RWPE1 (cell line): ENCODE measurements around the gene ZNF346.
A peak's percentile ranks its signal among the peaks of the same experiment; 100 is the strongest.
"Not testable (repeated sequence)": the region's sequence is repeated elsewhere in the genome, so short reads cannot be mapped to it uniquely, and the experiment has no call there.

Experiments used
- CTCF ChIA-PET: fragments of 350-600 bp; sonication (Branson Sonifier 250); formaldehyde crosslinking; extraction: SDS; loops from one replicate; lab custom pipeline; 2021; lab: Yijun Ruan, JAX
- POLR2A ChIA-PET: fragments of 400-600 bp; formaldehyde crosslinking; extraction: SDS; loops from one replicate; lab custom pipeline; 2020; ENCODE audit warnings: antibody characterized with exemption; ENCODE audit not compliant: low non-redundant PET; lab: Yijun Ruan, JAX
- DNase-seq: peaks from one replicate; pipeline ENCODE4 v3.0.0; 2012; ENCODE audit warnings: low spot score
- H3K27ac ChIP-seq: fragments of 450-650 bp; 2 replicates; pipeline ENCODE4 v1.5.1; 2017
- CTCF ChIP-seq: fragments of 450-650 bp; conservative IDR thresholded peaks from 2 replicates; pipeline ENCODE4 v1.5.1; 2017; ENCODE audit warnings: low read depth, mild to moderate bottlenecking

ZNF346 gene

GRCh38 chr5:176987583-176987982 lies 34.9 kb upstream of the ZNF346 start:
- CTCF ChIA-PET, result no interaction called here
- no peak overlapping the region for H3K27ac ChIP-seq

GRCh38 chr5:176993081-176993480 lies 29.4 kb upstream of the ZNF346 start:
- POLR2A ChIA-PET, result interaction anchor here (0.7 kb wide), 1 partner anchor 25 kb away, joined by 4 read pairs; no protein-coding TSS in a partner anchor
- H3K27ac ChIP-seq, DNase-seq, CTCF ChIA-PET: not testable (repeated sequence)

More at GRCh38 chr5:176987583-176987982, 34.9 kb upstream of the ZNF346 start:
- POLR2A ChIA-PET, result no interaction called here
- no peak for DNase-seq
- TF ChIP-seq CTCF, result no peak

- peak overlapping the region; percentile 22 for H3K27ac ChIP-seq
- TF ChIP-seq CTCF, result no peak
- DNase-seq, result peak; percentile 22
- CTCF ChIA-PET, result no interaction called here
- POLR2A ChIA-PET, result no interaction called here
These were observed 27.9 kb upstream of the ZNF346 start for GRCh38 chr5:176994460-176995121.

GRCh38 chr5:176995122-176995490 lies 27.4 kb upstream of the ZNF346 start:
- no peak for DNase-seq
- ChIA-PET POLR2A (no interaction called here), CTCF (no interaction called here)
- TF ChIP-seq CTCF, result no peak
- H3K27ac ChIP-seq, result peak overlapping the region; percentile 22; the same call in 1 of the 2 replicates

- TF ChIP-seq CTCF, result no peak
- H3K27ac ChIP-seq, result no peak overlapping the region
- no peak for DNase-seq
- POLR2A ChIA-PET, result no interaction called here
- CTCF ChIA-PET, result interaction anchor here (0.6 to 1.0 kb wide), 2 partner anchors 11 to 296 kb away, joined by 3 to 4 read pairs; partner anchors contain the start of gene UIMC1
These were observed 26.4 kb upstream of the ZNF346 start for GRCh38 chr5:176995896-176996767.

GRCh38 chr5:176996780-176997179 lies 25.7 kb upstream of the ZNF346 start:
- ChIA-PET CTCF (interaction anchor here (0.6 to 1.2 kb wide), 5 partner anchors 9 to 296 kb away, joined by 3 to 5 read pairs (median 3); partner anchors contain the start of gene UIMC1), POLR2A (no interaction called here)
- no peak overlapping the region; the same call in 1 of the 2 replicates for H3K27ac ChIP-seq
- TF ChIP-seq CTCF, result no peak
- DNase-seq, result no peak
